ENCODE data around the gene MEGF8.

Gene MEGF8

DNA sequence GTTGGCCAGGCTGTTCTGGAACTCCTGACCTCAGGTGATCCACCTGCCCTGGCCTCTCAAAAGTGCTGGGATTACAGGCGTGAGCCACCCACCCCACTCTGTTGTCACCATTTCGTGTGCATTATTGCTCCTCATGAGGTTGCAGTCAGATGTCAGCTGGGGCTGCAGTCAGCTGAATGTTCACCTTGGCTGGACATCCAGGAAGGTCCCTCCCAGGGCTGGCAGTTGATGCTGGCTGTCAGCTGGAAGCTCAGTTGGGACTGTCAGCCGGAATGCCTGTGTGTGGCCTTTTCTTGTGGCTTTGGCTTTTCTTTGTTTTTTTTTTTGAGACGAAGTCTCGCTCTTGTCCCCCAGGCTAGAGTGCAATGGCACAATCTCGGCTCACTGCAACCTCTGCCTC lies 6.6 kb downstream of the MEGF8 start:
- Histone ChIP-seq H3K27ac (no peak overlapping the region), H3K27me3 (ENCODE audit: control insufficient read depth, insufficient read depth, low read length) (no peaks in the 10 kb centered on the region), H3K4me3 (ENCODE audit: low read depth, low read length) (no peak overlapping the region), H3K4me1 (no peaks in the 10 kb centered on the region), H3K36me3 (ENCODE audit: control insufficient read depth, insufficient read depth, low read length) (no peaks in the 10 kb centered on the region), H2AFZ (no peak overlapping the region), H3K9me3 (ENCODE audit: control insufficient read depth, low read length) (no peaks in the 10 kb centered on the region), H3K4me2 (ENCODE audit: low read length) (no peak overlapping the region), H3K79me2 (peaks cover 3% of the 10 kb centered on the region), H3K9ac (no peak overlapping the region)
- TF ChIP-seq, protein P1, sequence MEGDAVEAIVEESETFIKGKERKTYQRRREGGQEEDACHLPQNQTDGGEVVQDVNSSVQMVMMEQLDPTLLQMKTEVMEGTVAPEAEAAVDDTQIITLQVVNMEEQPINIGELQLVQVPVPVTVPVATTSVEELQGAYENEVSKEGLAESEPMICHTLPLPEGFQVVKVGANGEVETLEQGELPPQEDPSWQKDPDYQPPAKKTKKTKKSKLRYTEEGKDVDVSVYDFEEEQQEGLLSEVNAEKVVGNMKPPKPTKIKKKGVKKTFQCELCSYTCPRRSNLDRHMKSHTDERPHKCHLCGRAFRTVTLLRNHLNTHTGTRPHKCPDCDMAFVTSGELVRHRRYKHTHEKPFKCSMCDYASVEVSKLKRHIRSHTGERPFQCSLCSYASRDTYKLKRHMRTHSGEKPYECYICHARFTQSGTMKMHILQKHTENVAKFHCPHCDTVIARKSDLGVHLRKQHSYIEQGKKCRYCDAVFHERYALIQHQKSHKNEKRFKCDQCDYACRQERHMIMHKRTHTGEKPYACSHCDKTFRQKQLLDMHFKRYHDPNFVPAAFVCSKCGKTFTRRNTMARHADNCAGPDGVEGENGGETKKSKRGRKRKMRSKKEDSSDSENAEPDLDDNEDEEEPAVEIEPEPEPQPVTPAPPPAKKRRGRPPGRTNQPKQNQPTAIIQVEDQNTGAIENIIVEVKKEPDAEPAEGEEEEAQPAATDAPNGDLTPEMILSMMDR (IDR thresholded peaks at IDR 0.05), result no peak

DNA sequence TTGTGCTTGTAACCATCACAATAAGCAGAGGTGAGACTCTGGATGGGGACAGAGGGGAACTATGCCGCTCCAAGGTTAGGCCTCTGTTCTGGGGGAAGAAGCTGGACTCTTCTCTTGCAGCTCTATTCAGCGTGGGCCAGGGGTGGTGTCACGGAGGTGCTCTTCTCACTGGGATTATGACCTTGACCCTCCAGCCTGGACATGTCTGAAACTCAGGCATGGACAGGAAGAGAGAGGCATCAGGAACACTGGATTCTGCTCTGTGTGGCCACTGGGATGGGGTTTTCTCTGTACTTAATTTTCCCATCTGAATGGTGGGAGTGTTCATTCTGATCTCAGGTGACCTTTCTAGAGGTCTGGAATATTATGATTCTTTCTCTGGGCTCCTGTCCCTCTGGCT lies 7.6 kb downstream of the MEGF8 start:
- H3K9ac ChIP-seq, result no peak overlapping the region
- no peaks in the 10 kb centered on the region for H3K4me1 ChIP-seq
- H3K4me3 ChIP-seq (ENCODE audit: low read depth, low read length), result no peak overlapping the region
- no peak overlapping the region for H3K27ac ChIP-seq
- TF ChIP-seq, protein P1 (IDR thresholded peaks at IDR 0.05), result no peak
- H3K79me2 ChIP-seq, result peaks cover under 1% of the 10 kb centered on the region
- H3K27me3 ChIP-seq (ENCODE audit: control insufficient read depth, insufficient read depth, low read length), result no peaks in the 10 kb centered on the region
- no peaks in the 10 kb centered on the region for H3K9me3 ChIP-seq (ENCODE audit: control insufficient read depth, low read length)
- no peaks in the 10 kb centered on the region for H3K36me3 ChIP-seq (ENCODE audit: control insufficient read depth, insufficient read depth, low read length)
- no peak overlapping the region for H2AFZ ChIP-seq
- no peak overlapping the region for H3K4me2 ChIP-seq (ENCODE audit: low read length)

DNA sequence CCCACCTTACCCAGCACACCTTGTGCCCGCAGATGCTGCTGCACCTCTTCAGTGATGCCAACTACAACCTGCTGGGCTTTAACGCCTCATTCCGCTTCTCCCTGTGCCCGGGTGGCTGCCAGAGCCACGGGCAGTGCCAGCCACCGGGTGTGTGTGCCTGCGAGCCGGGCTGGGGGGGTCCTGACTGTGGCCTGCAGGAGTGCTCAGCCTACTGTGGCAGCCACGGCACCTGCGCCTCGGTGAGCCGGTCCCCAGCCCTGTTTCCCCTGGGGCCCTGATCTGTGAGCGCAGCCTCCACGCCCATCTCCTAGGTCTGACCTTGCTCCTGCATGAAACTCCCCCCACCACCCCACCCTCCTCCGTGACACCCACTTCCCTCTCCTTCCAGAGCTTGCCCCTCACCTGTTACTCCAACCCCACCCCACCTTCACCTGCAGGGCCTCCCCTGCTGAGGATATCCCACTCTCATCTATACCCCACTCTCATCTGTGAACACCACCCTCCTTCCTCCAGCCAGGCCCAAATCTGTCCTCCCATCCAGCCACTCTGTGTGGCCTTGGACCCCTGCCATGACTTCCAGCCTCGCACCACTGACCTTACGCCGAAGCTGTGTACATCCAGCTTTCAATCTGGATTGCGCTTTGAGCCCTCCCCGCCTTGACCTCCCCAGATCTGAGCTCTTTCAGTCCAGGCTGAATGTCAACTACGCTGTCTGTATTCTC lies 8.7 kb downstream of the MEGF8 start:
- Histone ChIP-seq H3K9me3 (ENCODE audit: control insufficient read depth, low read length) (no peaks in the 10 kb centered on the region), H3K27ac (no peak overlapping the region), H3K36me3 (ENCODE audit: control insufficient read depth, insufficient read depth, low read length) (no peaks in the 10 kb centered on the region), H2AFZ (no peak overlapping the region), H3K27me3 (ENCODE audit: control insufficient read depth, insufficient read depth, low read length) (no peaks in the 10 kb centered on the region), H3K4me1 (no peaks in the 10 kb centered on the region), H3K9ac (no peak overlapping the region), H3K79me2 (no peaks in the 10 kb centered on the region), H3K4me2 (ENCODE audit: low read length) (no peak overlapping the region), H3K4me3 (ENCODE audit: low read depth, low read length) (no peak overlapping the region)
- TF ChIP-seq, protein P1 (IDR thresholded peaks at IDR 0.05), result no peak

DNA sequence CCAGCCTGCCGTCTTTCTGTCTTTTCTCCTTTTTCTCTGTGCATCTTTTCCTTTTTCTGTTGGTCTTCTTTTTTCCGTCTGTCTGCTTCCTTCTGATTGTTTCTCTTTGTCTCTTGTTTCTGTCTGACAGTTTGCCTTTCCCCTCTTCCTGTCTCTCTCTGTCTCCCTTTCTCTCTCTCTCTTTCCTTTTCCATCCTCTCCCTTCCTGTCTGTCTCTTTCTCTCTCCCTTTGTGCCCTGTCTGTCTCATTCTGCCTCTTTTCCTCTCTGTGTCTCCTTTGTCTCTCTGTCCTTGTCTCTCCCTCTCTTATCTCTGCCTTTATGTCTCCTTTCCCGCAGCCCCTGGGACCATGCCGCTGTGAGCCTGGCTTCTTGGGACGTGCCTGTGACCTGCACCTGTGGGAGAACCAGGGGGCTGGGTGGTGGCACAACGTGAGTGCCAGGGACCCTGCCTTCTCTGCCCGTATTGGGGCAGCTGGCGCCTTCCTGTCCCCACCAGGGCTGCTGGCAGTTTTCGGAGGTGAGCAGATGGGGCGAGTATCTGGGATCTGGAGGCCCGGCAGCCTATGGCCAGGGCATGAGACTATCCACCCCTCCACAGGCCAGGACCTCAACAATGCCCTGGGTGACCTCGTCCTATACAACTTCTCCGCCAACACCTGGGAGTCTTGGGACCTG lies 9.4 kb downstream of the MEGF8 start:
- Histone ChIP-seq H3K27me3 (ENCODE audit: control insufficient read depth, insufficient read depth, low read length) (no peaks in the 10 kb centered on the region), H3K4me3 (ENCODE audit: low read depth, low read length) (no peak overlapping the region), H3K79me2 (no peaks in the 10 kb centered on the region), H3K36me3 (ENCODE audit: control insufficient read depth, insufficient read depth, low read length) (no peaks in the 10 kb centered on the region), H3K9me3 (ENCODE audit: control insufficient read depth, low read length) (no peaks in the 10 kb centered on the region), H3K9ac (no peak overlapping the region), H3K4me1 (no peaks in the 10 kb centered on the region), H3K4me2 (ENCODE audit: low read length) (no peak overlapping the region), H3K27ac (no peak overlapping the region), H2AFZ (no peak overlapping the region)
- TF ChIP-seq, protein P1 (IDR thresholded peaks at IDR 0.05), result no peak
